ENCODE measurements around the gene RHEB.
A peak's percentile ranks its signal among the peaks of the same experiment; 100 is the strongest.

Gene RHEB

GRCh38 chr7:151515276-151515565 lies 4.5 kb downstream of the RHEB start:
- no peak for ATAC-seq
- TF ChIP-seq ZFP3 (CRISPR knock-in tag; IDR thresholded peaks at IDR 0.05), result no peak
- no peak for TF ChIP-seq CSRNP3 (CRISPR knock-in tag; IDR thresholded peaks at IDR 0.05)
- no peak for TF ChIP-seq ZC3H10 (CRISPR knock-in tag; IDR thresholded peaks at IDR 0.05)
- TF ChIP-seq ZNF8 (CRISPR knock-in tag; IDR thresholded peaks at IDR 0.05), result no peak
- TF ChIP-seq, protein P1, sequence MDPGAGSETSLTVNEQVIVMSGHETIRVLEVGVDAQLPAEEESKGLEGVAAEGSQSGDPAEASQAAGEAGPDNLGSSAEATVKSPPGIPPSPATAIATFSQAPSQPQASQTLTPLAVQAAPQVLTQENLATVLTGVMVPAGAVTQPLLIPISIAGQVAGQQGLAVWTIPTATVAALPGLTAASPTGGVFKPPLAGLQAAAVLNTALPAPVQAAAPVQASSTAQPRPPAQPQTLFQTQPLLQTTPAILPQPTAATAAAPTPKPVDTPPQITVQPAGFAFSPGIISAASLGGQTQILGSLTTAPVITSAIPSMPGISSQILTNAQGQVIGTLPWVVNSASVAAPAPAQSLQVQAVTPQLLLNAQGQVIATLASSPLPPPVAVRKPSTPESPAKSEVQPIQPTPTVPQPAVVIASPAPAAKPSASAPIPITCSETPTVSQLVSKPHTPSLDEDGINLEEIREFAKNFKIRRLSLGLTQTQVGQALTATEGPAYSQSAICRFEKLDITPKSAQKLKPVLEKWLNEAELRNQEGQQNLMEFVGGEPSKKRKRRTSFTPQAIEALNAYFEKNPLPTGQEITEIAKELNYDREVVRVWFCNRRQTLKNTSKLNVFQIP (CRISPR knock-in tag; IDR thresholded peaks at IDR 0.05; ENCODE audit: borderline replicate concordance, low read depth), result no peak
- TF ChIP-seq BACH2 (CRISPR knock-in tag; IDR thresholded peaks at IDR 0.05; ENCODE audit: borderline replicate concordance), result no peak
- TF ChIP-seq TOX (CRISPR knock-in tag; IDR thresholded peaks at IDR 0.05; ENCODE audit: borderline replicate concordance), result no peak
- TF ChIP-seq ZNF70 (CRISPR knock-in tag; IDR thresholded peaks at IDR 0.05), result no peak
- no peak for TF ChIP-seq ZNF565 (CRISPR knock-in tag; conservative IDR thresholded peaks at IDR 0.05; ENCODE audit: low read depth)
- no peak for TF ChIP-seq CSDC2 (CRISPR knock-in tag; IDR thresholded peaks at IDR 0.05)
- TF ChIP-seq ISL1 (CRISPR knock-in tag; IDR thresholded peaks at IDR 0.05), result no peak
- TF ChIP-seq RARB (CRISPR knock-in tag; IDR thresholded peaks at IDR 0.05), result no peak
- TF ChIP-seq PATZ1 (CRISPR knock-in tag; IDR thresholded peaks at IDR 0.05; ENCODE audit: borderline replicate concordance), result no peak
- no peak for TF ChIP-seq ESRRG (CRISPR knock-in tag; IDR thresholded peaks at IDR 0.05)

GRCh38 chr7:151514461-151515275 lies 5.0 kb downstream of the RHEB start:
- TF ChIP-seq, protein P1 (CRISPR knock-in tag; IDR thresholded peaks at IDR 0.05; ENCODE audit: borderline replicate concordance, low read depth), result no peak
- TF ChIP-seq BACH2 (CRISPR knock-in tag; IDR thresholded peaks at IDR 0.05; ENCODE audit: borderline replicate concordance), result no peak
- TF ChIP-seq ZNF8 (CRISPR knock-in tag; IDR thresholded peaks at IDR 0.05), result 0 out of 2 replicates have a peak, but pooled peaks have one; percentile 22
- no peak for ATAC-seq

DNA sequence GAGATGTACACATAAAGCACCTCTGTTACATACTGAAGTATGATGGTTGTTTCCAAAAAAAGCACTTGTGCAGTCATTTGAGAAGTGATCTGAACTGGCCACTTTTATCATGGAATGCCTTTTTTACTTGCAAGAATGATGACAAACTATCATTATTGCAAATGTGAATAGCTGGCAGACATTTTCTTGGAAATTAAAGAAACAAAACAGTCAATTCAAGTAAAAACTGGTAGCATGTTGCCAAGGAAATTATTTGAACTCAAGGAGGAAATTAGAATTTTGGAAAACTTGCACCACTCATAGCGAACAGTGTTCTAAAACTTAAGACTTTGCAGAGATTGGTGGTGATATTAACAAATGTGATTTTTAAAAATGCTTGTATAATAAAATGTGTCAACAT lies 6.6 kb downstream of the RHEB start:
- no peak for ATAC-seq
- TF ChIP-seq, protein P2, sequence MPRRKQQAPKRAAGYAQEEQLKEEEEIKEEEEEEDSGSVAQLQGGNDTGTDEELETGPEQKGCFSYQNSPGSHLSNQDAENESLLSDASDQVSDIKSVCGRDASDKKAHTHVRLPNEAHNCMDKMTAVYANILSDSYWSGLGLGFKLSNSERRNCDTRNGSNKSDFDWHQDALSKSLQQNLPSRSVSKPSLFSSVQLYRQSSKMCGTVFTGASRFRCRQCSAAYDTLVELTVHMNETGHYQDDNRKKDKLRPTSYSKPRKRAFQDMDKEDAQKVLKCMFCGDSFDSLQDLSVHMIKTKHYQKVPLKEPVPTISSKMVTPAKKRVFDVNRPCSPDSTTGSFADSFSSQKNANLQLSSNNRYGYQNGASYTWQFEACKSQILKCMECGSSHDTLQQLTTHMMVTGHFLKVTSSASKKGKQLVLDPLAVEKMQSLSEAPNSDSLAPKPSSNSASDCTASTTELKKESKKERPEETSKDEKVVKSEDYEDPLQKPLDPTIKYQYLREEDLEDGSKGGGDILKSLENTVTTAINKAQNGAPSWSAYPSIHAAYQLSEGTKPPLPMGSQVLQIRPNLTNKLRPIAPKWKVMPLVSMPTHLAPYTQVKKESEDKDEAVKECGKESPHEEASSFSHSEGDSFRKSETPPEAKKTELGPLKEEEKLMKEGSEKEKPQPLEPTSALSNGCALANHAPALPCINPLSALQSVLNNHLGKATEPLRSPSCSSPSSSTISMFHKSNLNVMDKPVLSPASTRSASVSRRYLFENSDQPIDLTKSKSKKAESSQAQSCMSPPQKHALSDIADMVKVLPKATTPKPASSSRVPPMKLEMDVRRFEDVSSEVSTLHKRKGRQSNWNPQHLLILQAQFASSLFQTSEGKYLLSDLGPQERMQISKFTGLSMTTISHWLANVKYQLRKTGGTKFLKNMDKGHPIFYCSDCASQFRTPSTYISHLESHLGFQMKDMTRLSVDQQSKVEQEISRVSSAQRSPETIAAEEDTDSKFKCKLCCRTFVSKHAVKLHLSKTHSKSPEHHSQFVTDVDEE (CRISPR knock-in tag; IDR thresholded peaks at IDR 0.05), result no peak
- no peak for TF ChIP-seq ZNF70 (CRISPR knock-in tag; IDR thresholded peaks at IDR 0.05)
- TF ChIP-seq ZFP30 (CRISPR knock-in tag; IDR thresholded peaks at IDR 0.05), result no peak
- no peak for TF ChIP-seq PPARA (CRISPR knock-in tag; IDR thresholded peaks at IDR 0.05; ENCODE audit: borderline replicate concordance)
- TF ChIP-seq TCF4 (CRISPR knock-in tag; IDR thresholded peaks at IDR 0.05; ENCODE audit: borderline replicate concordance), result no peak
- TF ChIP-seq ISL1 (CRISPR knock-in tag; IDR thresholded peaks at IDR 0.05), result no peak

- ATAC-seq, result no peak
- TF ChIP-seq OSR1 (CRISPR knock-in tag; IDR thresholded peaks at IDR 0.05) (no peak), TOX (CRISPR knock-in tag; IDR thresholded peaks at IDR 0.05; ENCODE audit: borderline replicate concordance) (no peak), ZFP30 (CRISPR knock-in tag; IDR thresholded peaks at IDR 0.05) (no peak)
- TF ChIP-seq, protein P1 (CRISPR knock-in tag; IDR thresholded peaks at IDR 0.05; ENCODE audit: borderline replicate concordance, low read depth), result no peak
- TF ChIP-seq, protein P2 (CRISPR knock-in tag; IDR thresholded peaks at IDR 0.05), result no peak
These were observed 7.3 kb downstream of the RHEB start for GRCh38 chr7:151512353-151512752.
